IPS-18c (cell line): ENCODE results near the gene RAPGEF4.

Experiments
- H3K4me3 ChIP-seq: 2 replicates; pipeline ENCODE4 v1.7.0; 2013; ENCODE audit warnings: low read depth, mild to moderate bottlenecking, low read length, moderate library complexity; ENCODE audit not compliant: insufficient read depth
- H3K9me3 ChIP-seq: one replicate; pipeline ENCODE4 v1.6.1; 2013; ENCODE audit warnings: mild to moderate bottlenecking, low read length, moderate library complexity; ENCODE audit not compliant: control insufficient read depth, insufficient read depth

RAPGEF4 gene

DNA sequence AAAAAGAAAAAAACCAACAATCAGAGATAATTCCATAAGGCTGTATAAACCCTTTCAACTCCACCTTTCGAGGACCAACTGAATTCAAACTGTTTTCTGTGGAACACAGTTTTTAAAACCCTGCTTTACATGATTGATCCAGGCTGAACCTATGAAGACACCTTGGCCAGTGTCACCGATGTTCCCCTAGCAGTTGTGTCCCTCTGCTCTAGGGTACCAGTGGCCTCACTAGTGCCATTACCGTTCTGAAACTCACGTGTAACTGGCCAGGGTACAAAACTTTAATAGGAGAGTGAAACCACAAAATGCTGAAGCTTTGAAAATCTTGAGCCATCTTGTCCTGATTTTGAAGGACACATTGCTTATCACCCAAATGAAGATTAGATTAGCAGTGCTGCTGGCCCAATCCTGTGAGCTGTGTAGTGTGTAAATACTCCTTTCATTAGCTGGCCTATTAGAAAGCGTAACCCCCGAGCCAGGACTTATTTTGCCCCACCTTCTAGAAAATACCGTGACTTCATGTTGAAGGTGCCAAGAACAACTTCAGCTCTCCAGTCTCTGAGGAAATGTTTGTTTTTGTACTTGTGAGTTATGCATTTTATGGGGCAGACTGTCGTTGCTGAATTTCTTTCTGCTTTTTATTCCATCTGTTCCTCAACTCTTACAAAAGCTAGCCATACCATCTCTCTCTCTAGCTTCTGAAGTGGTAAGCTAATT, 192.2 kb downstream of the RAPGEF4 start:
- Histone ChIP-seq H3K4me3 (no peak overlapping the region), H3K9me3 (no peaks in the 10 kb centered on the region)

DNA sequence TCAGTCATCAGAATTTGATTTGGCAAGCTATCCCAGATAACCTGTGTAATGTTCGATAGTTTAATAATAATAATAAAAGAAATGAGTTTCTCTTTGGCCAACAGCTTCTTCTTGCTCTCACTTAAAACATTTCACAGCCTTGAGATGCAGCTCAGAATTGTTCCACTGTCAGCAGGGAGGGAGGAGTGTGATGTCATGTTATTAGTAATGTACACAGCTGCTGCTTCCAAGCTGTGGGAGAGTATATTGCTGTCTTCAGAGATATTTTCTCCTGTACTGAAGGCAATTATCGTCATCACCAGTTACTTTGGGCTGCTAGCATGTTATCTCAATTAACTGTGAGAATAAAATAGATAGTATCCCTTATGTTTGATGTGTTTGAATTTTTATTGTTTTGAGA, 193.1 kb downstream of the RAPGEF4 start:
- Histone ChIP-seq H3K4me3 (no peak overlapping the region), H3K9me3 (no peaks in the 10 kb centered on the region)

GRCh38 chr2:172929644-172930043, 194.0 kb downstream of the RAPGEF4 start:
- no peaks in the 10 kb centered on the region for H3K9me3 ChIP-seq
- no peak overlapping the region for H3K4me3 ChIP-seq

- no peak overlapping the region for H3K4me3 ChIP-seq
Measured at GRCh38 chr2:172930871-172931255, 195.2 kb downstream of the RAPGEF4 start.

DNA sequence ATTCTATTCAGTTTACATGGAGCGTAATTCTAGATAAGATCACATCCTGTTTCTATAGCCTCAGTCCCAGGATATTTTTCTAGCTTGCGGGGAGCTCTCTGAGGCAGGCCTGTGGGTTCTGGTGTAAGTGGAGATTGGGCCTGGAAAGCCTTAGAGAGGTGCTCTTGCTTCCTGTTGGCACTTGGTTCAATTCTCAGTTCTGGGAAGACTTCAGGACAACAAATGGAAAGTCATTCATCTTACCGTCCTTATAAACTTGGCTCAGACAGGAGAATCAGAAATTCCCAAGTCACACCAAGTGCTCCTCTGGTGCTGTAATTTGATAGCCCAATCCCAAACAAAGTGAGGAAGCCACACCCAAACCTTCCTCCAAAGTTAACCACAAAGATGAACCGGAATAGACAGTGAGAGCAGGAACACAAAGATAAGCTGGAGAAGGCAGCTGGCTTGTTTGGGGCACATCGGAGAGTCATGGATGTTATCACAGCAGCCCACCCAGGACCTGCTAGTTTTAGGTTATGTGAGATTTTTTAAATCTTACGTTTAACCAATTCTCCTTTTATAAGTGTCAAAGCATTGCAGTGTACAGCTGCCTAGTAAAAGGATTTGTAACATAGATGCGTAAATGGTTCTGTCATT, 195.7 kb downstream of the RAPGEF4 start:
- no peaks in the 10 kb centered on the region for H3K9me3 ChIP-seq
- H3K4me3 ChIP-seq, result no peak overlapping the region

More at GRCh38 chr2:172930871-172931255, 195.2 kb downstream of the RAPGEF4 start:
- no peaks in the 10 kb centered on the region for H3K9me3 ChIP-seq

GRCh38 chr2:172931918-172932520, 196.4 kb downstream of the RAPGEF4 start:
- no peaks in the 10 kb centered on the region for H3K9me3 ChIP-seq
- H3K4me3 ChIP-seq, result no peak overlapping the region

GRCh38 chr2:172937884-172938712, 202.5 kb downstream of the RAPGEF4 start:
- Histone ChIP-seq H3K4me3 (no peak overlapping the region), H3K9me3 (no peaks in the 10 kb centered on the region)

GRCh38 chr2:172938713-172939375, 203.2 kb downstream of the RAPGEF4 start:
- no peaks in the 10 kb centered on the region for H3K9me3 ChIP-seq
- H3K4me3 ChIP-seq, result no peak overlapping the region

DNA sequence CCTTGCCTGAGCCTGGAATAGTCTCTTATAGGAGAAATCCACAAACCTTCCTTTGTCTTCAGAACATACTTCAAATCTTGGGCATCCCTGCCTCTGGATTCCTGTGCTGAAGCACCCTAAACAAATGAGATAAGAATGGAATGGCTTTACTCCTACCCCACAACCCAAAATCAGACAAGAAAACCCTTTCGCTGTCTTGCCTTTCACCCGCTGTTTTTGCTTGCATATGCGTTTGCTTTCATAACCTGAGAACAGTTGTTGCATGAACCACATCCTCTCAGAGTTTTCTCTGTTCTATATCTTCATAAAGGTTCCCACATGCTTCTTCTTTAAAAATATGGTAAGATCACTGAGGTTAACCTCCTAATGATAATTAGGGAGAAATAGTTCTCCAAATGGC, 207.9 kb downstream of the RAPGEF4 start:
- no peaks in the 10 kb centered on the region for H3K9me3 ChIP-seq
- H3K4me3 ChIP-seq, result no peak overlapping the region

- H3K4me3 ChIP-seq, result no peak overlapping the region
- H3K9me3 ChIP-seq, result no peaks in the 10 kb centered on the region
Measured at GRCh38 chr2:172944022-172944793, 208.6 kb downstream of the RAPGEF4 start.

- H3K4me3 ChIP-seq, result no peak overlapping the region
- no peaks in the 10 kb centered on the region for H3K9me3 ChIP-seq
Measured at GRCh38 chr2:172944794-172945509, 209.3 kb downstream of the RAPGEF4 start.

GRCh38 chr2:172945510-172945850, 209.8 kb downstream of the RAPGEF4 start:
- no peaks in the 10 kb centered on the region for H3K9me3 ChIP-seq
- H3K4me3 ChIP-seq, result no peak overlapping the region

DNA sequence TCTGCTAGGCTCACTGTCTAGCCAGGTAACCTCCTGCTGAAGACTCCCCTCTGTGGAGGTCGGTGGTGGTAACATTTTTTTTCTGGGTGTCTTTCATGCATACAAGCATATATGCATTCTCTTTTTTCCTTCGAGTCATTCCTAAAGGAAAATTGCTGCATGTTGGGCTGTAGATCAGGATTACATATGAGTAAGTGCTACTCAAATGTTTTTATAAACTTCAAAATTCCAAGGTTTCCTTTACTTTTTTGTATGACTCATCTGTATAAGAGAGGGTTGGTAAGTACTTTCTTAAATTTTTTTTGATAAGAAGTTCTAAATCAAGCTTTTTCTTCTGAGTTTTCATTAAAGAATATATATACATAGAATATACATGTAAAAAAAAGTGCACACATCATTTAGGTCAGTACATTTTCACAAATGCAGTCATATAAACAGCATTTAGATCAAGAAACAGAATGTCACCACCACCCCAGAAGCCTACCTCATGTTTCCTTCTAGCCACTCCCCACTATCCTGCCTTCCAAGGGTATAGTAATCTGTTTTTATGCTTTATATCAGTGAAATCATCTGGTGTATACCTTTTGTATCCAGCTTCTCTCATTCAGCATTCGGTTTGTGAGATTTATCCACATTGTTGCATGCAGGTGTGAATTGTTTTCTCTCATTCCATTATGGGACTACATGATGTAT, 212.0 kb downstream of the RAPGEF4 start:
- no peaks in the 10 kb centered on the region for H3K9me3 ChIP-seq

DNA sequence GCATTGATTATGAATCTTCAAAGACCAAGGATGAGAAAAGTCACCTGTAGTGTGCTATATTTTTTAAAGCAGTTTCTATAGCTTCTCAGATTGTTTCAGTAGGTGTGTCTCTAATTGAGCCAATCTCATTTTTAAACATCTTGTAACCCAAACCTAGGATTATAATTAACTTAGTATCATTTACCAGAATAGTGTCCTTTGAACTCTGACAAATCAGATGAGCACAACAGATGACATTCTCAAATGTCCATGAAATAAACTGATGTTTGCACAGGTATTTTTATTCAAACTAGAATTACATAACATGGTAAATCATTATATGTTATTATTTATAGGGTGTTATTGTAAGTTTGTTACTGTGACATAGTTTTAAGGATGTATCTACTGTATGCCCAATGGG, 213.9 kb downstream of the RAPGEF4 start:
- Histone ChIP-seq H3K9me3 (peaks cover 2% of the 10 kb centered on the region), H3K4me3 (no peak overlapping the region)

More for the DNA sequence above, 212.0 kb downstream of the RAPGEF4 start:
- H3K4me3 ChIP-seq, result no peak overlapping the region

- Histone ChIP-seq H3K4me3 (no peak overlapping the region), H3K9me3 (peaks cover 5% of the 10 kb centered on the region)
Measured at GRCh38 chr2:172950565-172950964, 214.9 kb downstream of the RAPGEF4 start.
